GM18498 (cell line): ENCODE measurements around the gene NPLOC4.
A peak's percentile ranks its signal among the peaks of the same experiment; 100 is the strongest.

ENCODE experiments used
- ATAC-seq: cut with Tn5 transposase; IDR thresholded peaks from one replicate; pipeline ENCODE4 v1.9.1; 2021; ENCODE audit warnings: mild to moderate bottlenecking, moderate library complexity; ENCODE audit not compliant: unreplicated experiment

Gene NPLOC4

DNA sequence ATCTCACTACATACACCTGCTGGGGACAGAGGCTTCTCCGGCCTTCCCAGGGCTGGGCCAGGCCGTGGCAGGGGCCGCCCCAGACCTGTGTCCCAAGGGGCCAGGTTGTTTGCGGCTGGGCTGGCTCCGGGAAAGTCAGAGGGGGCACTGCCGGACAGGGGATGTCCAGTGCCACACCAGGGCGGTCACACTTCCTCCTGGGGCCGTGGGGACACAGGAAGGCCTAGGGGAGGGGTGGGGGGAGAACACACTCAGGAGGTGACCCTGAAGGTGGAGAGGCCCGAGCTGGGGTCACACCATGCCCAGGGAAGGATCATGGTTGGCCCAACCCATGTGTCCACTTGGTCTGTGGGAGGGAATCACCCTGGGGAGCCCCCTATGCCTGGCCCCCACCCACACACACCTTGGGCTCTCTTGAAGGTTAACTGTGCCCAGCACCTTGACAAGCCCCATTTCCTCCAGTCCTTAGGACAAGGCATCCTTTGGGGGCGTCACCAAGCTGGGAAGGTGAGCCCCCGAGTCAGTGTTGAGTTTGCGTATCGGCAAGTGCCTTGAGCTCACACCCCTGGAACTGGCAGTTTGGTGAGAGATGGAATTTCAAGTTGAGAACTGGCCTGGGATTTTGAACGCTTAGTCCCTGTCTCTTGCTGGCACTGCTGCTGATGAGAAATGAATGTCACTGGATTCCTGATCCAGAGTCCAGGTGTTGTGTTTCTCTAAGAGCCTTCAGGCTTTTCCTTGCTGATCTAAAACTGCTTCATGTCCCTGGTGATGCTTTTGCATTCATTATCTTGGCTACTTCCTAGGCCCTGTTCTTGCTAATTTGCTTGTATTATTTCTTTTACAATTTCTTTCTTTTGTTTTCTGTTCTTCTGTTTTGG lies 116.7 kb downstream of the NPLOC4 start:
- no peak for ATAC-seq

DNA sequence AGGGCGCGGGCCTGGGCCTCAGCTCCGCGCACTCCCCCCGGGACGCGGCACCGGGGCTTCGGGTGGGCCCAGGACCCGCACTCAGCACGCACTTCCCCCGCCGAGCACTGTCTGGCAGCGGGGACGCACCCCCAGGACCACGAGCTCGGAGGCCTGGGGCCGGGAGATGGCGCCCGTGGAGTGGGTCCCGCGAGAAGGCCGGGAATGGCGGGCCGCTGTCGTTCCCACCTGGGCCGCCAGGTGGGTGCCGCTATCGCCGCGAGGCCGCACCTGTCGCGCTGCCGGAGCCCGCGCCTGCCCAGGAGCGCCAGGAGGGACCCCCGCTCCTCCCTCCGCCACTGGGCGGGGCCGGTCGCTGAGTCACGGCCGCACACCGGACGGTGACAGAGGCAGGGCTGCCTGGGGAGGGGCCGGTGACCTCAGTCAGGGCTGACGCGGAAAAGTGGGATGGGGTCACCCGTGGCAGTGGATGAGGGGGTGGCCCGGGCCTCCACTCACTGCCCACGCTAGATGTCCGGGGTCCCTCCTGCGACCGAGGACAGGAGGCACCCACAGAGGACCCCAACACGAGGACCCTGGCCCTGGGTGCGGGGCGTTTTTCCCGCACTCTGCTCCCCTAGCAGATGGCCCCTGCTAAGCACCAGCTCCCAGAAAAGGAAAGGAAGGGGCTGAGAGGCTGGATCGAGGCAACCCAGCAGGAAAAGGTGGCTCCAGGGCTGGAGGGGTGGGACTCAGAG lies 117.5 kb downstream of the NPLOC4 start:
- no peak for ATAC-seq

DNA sequence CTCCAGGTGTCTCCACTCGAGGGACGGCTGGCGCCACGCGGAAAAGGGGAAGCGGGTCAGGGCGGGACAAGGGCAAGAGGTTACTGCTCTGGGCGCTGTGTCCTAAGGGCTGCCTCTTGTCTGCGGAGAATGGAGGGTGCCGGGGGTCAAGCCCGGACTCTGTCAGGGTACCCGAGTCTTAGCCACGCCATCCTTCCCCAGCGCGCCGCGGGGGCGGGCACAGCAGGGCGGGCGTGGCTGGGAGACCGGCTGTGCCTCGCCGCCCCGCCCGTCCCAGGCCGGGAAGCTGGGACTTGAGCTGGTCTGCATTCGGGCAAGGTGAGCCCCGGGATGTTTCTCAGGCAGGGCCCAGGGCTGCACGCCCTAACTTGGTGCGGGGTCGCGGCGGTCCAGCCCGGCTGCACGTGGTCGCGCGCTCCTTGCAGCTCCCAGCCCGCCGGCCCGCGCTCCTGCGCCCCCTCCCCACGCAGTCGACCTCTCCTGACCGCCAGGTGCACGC lies 118.1 kb downstream of the NPLOC4 start:
- ATAC-seq, result no peak

DNA sequence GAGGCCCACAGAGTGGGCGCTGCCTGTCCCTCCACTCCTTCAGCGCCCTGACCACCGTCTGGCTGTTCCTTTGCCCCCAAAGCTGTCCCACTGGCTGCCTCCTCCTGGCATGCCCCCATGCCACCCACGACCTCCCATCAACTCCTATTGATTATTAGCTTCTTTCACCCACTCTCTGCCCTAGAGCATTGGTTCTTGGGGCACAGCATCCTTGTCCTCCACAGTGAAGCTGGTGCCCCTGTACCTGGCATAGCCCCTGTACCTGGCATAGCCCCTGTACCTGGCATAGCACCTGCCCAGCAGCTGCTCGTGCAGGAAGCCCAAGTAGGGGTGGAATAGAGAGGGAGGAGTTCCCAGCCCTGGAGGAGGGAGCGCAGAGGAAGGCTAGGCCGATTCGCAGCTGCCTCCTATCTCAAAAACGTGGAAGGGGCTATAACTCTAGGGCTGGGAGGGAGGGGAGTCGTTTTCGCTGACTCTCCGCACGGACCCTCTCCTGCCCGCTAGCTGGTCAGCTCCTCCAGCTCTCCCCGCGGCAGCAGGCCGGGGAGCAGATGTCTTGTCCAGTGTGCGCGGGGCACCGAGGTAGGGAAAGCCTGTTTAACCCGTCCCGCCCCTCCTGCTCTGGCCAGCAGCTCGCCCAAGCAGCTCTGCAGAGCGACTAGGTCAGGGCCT lies 118.7 kb downstream of the NPLOC4 start:
- no peak for ATAC-seq

DNA sequence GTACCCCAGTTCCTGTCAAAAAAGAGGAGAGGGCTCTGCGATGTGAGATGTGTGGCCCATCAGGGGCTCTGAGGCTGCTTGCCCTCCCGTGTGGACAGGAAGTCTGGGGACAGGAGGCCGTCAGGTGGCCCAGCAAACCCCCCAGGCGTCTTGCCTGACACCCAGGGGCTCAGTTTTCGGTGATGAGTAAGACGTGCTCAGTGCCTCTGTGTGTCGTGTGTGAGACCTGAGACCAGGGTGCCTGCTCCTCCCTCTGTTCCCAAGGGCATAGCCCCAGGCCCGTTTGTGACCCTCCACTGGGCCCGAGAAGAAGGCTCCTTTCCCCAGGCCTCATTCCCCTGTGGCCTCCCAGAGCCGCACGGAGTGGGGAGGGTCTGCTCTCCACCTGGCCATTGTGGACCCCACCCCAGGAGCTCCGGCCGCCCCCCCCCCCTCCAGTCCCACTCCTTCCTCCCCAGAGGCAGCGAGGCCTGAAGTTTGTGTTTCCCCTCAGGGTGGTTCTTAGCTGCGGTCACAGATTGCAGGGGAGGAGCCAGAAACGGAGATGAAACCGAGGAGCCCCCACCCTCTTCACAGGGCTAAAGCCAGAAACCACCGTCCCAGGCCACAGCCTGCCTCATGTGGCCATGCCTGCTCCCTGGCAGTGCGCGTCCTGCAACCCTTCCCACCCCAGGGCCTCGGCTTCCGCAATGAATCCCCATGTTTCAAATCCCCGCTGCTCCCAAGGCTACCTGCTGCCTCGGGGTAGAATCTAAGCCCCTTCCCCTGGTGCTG lies 119.4 kb downstream of the NPLOC4 start:
- peak; percentile 22 for ATAC-seq

DNA sequence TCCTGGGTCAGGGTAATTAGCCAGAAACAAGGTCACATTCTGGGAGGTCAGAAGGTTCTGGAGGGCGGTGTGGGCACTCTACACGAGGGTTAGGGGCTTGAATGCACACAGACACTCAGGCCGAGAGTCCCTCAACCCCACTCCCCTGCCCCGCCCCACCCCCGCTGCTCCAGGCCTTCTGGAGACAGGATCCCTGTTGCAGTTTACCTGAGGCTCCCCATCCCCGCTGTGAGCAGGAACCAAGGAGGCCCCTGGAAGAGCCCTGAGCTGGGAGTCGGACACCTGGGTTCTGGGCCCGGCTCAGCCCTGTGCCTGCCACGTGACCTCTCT lies 119.9 kb downstream of the NPLOC4 start:
- no peak for ATAC-seq

DNA sequence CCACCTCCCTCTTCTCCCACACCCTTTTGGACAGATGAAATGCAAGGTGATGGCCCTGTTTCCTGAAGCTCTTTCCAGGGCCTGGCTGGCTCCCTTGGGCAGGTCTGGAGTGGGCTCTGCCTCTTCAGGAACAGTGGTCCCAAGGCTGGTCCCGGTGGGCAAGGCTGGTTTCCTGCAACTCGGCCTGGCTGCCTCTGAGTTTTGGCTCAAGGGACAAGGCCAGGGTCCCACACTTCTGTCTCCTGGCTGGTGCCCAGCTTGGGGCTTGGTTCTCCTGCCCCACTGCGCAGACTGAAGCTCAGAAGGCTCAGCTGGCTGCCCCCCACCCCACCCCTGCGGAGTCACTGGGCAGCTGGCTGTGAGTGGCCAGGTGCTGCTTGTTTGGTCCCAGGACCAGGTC lies 120.5 kb downstream of the NPLOC4 start:
- no peak for ATAC-seq

DNA sequence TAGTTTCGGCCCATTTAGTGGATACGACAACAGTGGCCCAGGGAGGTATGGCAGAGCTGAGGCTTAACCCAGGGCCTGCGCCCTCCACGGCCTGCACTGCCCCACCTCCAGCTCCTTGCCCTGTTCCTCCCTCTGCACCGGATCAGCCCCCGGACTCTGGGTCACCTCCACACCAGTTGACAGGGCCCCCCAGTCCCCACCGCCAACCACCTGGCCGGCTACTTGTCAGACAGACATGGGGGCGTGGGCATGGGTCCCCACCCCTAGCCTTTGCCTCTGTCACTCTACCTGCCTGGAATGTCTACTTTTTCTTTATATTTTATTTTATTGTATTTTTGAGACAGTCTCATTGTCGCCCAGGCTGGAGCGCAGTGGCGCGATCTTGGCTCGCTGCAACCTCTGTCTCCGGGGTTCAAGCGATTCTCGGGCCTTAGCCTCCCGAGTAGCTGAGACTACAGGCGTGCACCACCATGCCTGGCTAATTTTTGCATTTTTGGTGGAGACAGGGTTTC lies 121.3 kb downstream of the NPLOC4 start:
- ATAC-seq, result no peak

DNA sequence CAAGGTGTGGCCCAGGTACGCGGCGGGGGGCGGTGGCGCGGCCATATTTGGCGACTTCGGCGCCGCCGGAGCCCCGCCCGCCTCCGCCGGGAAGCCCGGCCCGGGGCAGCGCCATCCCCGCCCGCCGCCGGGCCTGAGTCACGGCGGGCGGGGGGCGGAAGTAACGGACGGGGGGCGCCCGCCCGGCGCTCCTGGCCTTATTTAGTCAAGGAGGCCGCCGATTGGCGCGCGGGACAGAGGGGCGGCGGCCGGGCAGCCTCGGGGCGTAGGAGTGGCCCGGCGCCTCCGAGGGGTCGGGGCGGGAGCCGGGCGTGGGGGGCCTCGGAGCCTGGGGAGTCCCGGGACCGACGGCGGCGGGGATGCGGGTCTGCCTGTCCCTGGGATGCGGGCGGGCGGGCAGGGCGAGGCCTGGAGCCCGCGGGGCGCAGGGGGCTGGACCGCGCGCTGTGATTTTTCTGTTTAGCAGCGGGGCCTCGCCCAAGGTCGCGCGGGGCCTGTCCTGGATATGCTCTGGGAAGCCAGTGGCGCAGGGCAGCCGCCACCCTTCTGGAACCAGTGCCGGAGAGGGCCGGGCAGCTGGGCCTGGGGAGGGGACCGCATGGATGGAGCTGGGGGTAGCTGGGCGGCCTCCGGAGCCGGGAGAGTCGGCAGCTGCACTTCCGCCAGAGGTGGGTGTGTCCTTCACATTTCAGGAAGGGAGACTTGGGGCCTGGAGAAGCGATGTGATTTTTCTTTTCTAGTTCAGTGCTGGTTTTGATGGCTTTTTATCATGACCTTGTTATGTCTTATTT lies 122.0 kb downstream of the NPLOC4 start:
- peak; percentile 21 for ATAC-seq

DNA sequence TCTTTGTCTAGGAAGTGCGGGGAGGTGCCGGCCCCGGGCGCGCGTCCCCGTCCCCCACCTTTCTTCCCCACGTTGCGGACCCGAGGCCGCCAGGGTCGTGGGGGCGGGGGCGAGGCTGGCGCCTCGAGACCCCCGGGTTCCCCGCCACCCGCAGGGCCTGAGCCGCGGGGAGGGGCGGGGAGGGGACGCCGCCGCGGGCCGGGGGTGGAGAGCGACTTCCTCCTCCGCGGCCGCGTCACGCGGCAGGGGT lies 122.5 kb downstream of the NPLOC4 start:
- ATAC-seq, result no peak

DNA sequence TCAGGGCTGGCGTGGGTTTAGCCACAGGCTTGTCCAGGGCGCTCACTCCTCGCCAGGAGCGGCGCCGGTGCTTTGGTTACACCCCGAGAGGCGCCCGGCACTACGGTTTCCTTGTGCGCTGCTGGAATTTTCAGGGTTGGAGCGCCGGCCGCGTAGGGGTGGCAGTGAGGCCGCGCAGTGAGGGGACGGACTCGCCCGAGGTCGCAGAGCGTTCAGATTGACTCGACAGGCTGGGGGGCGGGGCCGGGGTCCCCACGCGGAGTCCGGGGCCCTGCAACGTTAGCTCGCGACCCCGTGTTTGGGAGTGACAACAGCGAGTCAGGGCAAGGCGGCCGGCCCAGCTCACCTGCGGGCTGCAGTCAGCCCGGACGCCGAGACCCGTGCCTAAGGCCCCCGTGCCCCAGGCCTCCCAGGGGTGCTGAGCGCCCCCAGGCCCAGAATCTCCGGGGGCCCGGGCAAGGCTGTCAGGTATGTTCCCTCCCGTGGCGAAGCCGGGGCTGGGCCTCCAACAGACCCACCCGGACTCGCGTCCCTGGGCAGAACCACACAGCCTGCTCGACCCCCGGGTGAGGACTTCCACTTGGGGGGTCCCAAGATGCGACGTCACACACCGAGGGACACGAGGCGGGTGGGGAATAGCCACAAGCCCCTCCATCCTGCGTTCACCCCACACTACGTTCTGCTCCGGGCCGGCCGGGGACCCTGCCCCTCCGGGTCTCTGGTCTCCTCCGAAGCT lies 123.0 kb downstream of the NPLOC4 start:
- ATAC-seq, result peak; percentile 0

DNA sequence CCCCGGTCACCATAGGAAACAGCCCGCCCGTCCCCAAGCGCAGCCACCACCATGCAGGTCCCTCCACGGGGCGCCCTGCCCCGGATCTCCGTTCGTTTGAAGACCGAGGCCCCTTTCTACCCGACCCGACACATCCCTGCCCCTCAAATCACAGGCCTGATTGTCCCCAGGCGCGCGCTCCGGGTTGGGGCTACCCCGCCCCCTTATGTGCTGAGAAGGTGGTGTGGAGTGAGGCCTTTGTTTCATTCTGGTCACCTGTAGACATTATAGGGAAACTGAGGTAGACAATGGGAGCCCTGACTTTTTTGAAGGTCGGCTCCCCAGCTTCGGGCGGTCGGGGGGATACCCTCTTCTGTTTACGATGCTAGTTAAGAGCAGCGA lies 123.5 kb downstream of the NPLOC4 start:
- peak; percentile 1 for ATAC-seq

DNA sequence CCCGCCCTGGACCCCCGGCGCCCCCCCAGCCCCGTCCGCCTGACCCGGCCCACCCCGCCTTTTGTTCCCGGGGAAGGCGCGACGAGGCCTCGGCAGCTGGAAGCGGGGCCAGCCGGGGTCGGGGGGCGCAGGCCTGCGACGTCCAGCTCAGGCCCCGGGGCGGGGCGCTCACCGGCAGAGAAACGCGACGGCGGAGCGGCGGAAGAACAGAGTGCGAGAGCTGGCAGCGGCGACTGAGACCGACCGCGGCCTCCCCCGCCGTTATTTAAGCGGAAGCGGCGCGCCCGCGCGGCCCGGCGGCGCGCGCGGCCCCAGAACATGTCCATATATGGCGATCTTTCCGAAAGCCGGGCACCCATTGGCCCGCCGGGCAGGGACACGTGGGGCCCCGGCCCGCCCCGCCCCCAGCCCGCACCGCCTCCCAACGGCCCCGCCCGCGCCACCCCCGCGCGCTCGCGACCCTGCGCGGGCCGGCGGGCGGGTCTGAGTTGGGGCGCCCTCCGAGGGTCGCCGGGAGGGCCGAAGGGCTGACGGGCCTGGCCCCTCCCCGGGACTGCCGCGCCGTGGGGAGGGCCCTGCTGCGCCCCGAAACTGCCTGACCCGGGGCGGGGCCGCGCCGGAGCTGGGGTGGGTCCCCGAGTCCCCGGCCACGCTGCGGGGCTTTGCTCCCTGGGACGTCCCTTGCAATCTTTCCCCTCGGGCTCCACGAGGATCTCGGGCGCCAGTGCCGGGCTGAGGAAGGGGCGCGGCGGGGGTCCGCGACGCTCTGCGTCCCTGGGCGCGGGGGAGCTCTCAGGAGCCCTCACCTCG lies 124.1 kb downstream of the NPLOC4 start, which contains the start of gene ACTG1:
Gene ACTG1 (minus strand): TSS at position 238 of the 810 bp plus-strand sequence. CDS start 445 bp downstream, outside the sequence.
- peak; percentile 39 for ATAC-seq

DNA sequence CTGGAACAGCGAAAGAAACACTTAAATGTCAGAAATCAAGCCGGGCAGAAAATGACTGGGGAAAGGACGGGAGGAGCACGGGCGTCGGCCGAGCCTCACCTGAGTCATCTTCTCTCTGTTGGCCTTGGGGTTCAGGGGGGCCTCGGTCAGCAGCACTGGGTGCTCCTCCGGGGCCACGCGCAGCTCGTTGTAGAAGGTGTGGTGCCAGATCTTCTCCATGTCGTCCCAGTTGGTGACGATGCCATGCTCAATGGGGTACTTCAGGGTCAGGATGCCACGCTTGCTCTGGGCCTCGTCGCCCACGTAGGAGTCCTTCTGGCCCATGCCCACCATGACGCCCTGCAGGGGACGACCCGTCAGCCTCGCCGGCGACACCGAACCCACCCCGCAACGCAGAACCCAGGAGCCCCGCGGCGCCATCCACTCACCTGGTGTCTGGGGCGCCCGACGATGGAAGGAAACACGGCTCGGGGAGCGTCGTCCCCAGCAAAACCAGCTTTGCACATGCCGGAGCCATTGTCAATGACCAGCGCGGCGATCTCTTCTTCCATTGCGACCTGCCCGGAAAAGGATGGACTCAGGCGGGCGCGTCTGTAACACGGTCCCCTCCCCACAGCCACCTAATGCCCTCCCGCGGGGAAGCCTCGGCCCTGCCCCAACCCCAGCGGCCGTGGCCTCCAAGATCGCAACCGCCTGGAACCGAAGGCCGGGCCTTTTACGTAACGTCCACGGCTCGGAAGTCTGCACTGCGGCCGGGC lies 124.9 kb downstream of the NPLOC4 start:
- ATAC-seq, result no peak

DNA sequence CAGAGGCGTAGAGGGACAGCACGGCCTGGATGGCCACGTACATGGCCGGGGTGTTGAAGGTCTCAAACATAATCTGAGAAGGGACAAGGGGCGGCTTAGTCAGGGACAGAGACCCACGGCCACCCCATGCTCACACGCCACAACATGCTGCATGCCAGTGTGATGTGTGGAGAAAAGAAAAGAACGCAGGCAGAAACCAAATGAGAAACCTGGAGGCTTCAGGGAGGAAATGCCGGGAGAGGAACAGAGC lies 125.4 kb downstream of the NPLOC4 start:
- no peak for ATAC-seq

DNA sequence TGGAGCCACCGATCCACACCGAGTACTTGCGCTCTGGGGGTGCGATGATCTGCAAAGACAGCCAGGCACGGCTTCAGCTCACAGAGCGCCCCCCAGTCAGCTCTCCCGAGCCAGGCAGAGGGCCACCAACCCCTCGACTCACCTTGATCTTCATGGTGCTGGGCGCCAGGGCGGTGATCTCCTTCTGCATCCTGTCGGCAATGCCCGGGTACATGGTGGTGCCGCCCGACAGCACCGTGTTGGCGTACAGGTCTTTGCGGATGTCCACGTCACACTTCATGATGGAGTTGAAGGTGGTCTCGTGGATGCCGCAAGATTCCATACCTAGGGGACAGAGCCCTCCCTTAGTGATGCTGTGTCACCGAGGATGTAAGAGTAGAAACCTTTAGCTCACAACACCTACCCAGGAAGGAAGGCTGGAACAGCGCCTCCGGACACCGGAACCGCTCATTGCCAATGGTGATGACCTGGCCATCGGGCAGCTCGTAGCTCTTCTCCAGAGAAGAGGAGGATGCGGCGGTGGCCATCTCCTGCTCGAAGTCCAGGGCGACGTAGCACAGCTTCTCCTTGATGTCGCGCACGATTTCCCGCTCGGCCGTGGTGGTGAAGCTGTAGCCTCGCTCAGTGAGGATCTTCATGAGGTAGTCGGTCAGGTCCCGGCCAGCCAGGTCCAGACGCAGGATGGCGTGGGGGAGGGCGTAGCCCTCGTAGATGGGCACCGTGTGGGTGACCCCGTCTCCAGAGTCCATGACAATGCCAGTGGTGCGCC lies 125.9 kb downstream of the NPLOC4 start:
- no peak for ATAC-seq
